ENCODE results near the gene POP7.

Gene POP7

DNA sequence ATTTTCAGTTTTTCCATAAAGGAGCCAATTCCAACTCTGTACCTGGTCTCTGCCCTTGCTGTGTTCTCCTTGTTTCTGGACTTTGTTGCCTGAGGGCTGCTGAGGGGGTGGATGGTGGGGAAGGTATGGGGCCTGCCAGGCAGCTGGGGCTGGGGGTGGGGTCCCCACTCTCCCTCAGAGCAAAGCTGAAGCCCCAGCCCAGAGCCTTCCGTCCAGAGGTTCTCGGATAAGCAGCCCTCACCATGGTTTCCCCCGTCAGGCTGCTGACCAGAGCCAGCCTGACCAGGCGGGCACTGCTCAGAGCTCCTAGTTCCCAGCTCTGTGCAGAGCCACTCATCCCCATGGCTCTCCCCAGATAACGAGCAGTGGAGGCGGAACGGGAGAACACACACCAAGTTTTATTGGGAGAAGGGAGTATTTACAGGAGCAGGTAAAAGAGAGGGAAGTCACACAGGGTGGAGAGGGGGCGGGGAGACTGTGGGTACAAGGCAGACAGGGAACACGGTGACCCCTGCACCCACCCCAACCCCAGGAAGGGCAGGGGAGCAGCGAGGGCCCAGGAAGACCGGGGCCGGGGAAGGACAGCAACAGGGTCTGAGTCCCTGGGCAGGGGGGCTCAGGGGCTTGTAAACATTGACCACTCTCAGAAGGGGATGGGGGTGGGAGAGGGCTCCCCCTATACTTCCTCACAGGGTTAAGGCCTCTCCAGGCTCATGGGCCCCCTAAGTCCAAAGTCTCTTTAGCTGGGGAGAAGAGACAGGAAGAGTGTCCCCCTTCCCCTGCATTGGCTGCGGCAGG, 26.6 kb upstream of the POP7 start:
- DNase-seq: no peak

DNA sequence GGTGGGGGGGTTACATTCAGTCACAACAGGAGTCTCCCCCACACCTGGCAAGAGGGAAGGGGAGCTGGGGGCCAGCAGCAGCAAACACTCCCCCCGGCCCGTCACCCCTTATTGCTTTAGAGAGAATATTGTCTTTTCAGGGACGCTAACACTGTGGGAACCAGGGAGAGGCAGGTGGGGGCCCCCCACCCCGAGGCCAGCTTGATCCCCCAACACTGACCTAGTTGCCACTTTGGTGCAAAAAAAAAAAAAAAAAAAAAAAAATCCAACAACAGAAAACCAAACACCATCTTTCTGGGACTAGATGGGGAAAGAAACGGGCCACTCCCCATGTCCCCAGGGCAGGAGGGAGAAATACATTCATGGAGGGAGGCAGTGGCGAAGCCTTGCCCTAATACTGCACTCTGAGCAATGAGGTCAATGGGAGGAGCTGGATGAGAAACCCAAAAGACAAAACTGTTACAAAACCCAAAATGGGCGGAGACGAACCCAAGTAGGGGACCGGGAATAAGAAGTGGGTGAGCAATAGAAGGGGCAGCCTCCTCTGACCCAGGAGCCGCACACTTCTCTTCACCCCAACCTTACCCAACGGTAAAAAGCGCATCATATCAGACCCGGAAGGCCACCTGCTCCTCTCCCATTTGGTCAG, 25.9 kb upstream of the POP7 start:
- DNase-seq: no peak

- no peak for DNase-seq
These were observed 25.2 kb upstream of the POP7 start for GRCh38 chr7:100680576-100681271.

GRCh38 chr7:100681491-100682227, 24.3 kb upstream of the POP7 start:
- no peak for DNase-seq

DNA sequence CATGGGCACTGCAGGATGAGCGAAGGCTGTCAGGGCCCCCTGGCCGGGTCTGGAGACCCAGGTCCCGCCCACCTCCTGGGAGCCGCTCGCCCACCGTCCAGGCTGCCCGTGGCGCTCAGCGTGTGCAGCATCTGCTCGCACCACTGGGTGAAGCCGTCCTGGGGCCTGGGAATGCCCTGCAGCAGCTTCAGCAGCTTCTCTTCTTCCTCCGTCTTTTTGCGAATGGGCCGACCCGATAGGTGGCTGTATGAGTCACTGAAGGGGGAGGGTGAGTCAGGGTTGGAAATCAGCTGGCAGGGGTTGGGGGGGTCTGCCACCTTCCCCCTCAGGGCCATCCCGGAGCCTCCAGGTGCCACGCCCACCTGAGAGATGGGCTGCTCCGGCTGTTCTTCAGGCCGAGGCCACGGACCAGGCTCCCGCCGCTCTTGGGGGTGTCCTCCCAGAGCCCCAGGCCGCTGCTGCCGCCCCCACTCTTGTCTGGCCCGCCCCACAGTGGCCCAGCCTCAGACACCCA, 23.6 kb upstream of the POP7 start:
- DNase-seq: no peak

- DNase-seq: no peak
These were observed 22.8 kb upstream of the POP7 start for GRCh38 chr7:100682991-100683658.

- no peak for DNase-seq
These were observed 22.0 kb upstream of the POP7 start for GRCh38 chr7:100683659-100684533.

DNA sequence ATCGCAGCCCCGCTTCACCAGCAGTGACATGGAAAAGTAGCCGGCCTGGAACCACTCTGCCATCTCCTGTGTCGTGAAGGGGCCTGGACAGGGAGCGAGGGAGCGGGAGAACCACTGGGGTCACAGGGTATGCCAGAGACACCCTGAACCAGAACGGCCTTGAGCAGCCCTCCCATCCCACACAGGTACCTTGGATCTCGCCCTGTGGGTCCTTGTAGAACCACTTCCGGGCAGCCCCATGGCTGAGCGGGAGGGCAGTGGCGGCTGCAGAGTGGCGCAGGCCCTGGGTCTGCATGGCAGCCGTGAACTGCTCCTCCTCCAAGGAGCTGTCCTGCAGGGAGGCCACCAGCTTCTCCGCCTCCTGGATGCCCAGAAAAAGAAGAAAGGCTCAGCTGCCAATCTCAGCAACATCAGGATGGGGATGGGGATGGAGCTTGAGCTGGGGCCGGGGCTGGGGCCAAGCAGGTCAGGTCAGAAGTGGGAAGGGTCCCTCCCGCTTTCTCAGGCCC, 21.3 kb upstream of the POP7 start:
- DNase-seq: no peak

- no peak for DNase-seq
These were observed 20.8 kb upstream of the POP7 start for GRCh38 chr7:100685049-100685605.

- no peak for DNase-seq
These were observed 20.2 kb upstream of the POP7 start for GRCh38 chr7:100685631-100686145.

GRCh38 chr7:100686201-100686821, 19.6 kb upstream of the POP7 start:
- DNase-seq: no peak

DNA sequence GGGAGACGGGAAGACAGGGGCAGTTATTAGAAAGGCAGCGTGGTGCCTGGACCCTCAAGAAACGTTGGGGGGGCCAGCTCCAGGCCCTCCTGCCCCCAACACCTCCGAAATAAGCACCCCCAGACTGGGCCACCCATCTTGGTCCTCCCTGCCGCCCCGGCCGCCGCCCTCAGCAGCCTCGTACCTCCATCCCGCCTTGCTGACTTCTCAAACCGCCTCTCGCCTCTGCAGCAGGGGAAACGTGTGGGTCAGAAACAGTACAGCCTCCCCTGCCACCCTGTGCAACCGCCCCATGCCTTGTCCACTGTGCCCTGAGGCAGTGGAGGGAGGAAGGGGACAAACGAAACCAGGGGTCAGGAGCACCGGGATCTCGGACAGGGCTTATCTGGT, 19.1 kb upstream of the POP7 start:
- no peak for DNase-seq

DNA sequence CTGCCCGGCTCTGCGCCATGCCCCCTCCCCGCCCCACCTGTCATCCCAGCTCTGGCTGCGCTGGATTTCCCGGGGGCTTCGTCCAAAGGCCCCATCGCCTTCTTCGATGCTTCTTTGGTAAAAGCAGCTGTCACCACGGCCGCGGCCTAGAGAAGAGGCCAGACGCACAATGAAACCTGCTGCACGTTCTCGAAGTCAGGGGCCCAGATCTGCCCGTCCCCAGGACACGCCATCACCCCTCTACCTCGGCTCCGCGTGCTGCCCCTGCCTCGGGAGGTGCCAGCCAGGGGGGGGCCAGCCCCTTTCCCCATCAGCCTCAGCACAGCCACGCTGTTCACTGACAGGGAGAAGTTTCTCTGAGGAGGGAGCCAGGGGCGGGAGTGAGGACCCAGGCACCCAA, 18.7 kb upstream of the POP7 start:
- DNase-seq: no peak

GRCh38 chr7:100687751-100688300, 18.1 kb upstream of the POP7 start:
- no peak for DNase-seq

GRCh38 chr7:100688326-100688860, 17.5 kb upstream of the POP7 start:
- no peak for DNase-seq

GRCh38 chr7:100689230-100690135, 16.4 kb upstream of the POP7 start:
- no peak for DNase-seq

DNA sequence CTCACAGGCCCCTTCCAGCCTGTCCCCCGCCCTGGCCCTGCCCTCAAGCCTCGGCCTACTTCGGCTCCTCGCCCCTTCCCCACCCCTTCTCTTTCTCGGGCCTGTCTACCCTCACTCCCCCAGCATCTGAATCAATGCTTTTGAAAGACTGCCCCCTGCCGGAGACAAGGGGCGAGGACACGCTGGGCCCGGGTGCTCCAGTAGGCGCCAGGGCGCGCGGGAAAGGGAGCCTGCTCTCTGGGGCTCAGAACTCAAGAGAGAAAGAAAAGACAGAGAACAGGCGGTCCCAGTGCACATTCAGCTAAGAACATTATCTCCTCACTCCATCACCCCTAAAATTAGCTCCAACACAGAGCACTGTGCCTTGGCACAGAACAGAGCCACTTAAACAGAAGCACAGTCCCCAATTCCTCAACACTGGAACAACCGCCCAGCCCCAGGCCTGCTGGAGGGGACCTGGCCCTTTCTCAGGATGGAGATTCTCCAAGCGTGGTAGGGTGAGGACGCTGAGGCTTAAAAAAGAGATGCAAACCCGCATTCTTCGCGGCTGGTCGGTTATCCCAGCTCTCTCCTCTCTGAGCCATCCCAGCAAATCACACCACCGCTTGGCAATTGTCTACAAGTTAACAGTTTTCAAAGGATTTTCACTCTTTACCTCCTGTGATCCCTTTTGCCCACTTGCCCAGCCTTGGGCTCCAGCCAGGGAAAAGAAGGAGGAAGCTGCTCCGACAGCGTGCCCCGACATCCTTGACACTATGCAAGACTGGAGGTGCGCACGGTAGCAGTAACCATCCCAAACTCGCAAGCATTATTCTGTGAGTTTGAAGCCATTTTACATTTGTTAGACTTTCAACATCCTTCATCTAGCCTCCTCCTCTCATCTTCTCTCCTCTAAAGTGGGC, 14.0 kb upstream of the POP7 start:
- DNase-seq: peak; percentile 34 to 79 (median 75)
